ENCODE results near the gene OR10H2. TPM values are rescaled to one million over a fixed set of nuclear protein-coding genes. Genes with fewer than 3 reads are reported as not detected.
"Not testable (repeated sequence)": the region's sequence is repeated elsewhere in the genome, so short reads cannot be mapped to it uniquely, and the experiment has no call there.

OR10H2 gene, protein sequence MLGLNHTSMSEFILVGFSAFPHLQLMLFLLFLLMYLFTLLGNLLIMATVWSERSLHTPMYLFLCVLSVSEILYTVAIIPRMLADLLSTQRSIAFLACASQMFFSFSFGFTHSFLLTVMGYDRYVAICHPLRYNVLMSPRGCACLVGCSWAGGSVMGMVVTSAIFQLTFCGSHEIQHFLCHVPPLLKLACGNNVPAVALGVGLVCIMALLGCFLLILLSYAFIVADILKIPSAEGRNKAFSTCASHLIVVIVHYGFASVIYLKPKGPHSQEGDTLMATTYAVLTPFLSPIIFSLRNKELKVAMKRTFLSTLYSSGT
- not detected for polyA plus RNA-seq (2013, experiment 1 of 2)
- not detected for polyA plus RNA-seq (2013, experiment 2 of 2)

DNA sequence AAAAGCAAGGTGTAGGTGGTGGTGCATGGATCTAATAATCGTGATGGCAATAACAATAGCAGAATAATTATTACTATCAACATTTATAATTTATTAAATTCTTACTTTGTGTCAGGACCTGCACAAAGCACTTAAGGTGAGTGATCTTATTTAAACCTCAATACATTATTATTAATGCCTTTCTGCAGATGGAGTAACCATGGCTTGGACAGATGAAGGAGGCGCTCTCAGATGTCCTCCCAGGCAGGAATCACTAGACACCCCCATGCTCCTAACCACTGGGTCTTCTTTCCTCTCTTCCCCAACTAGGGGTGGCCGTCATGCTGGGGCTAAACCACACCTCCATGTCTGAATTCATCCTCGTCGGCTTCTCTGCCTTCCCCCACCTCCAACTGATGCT lies at the start of gene OR10H2:
TSS of gene OR10H2 (plus strand) at position 301 of the 400 bp plus-strand sequence. CDS start at position 321, 20 bp downstream.
- WGBS: 78% methylated on average over 4 of the region's 5 CpGs
- Histone ChIP-seq H3K4me3 (ENCODE audit: low read length) (no peak within 1 kb of the TSS), H3K27ac (ENCODE audit: low read depth, low read length) (no peak within 1 kb of the TSS), H3K9ac (ENCODE audit: low read depth, low read length) (no peak within 1 kb of the TSS), H3K27me3 (ENCODE audit: insufficient read depth, low read length) (no peaks in the 10 kb centered on the region), H3K4me1 (ENCODE audit: insufficient read depth, low read length) (no peaks in the 10 kb centered on the region), H3K9me3 (ENCODE audit: insufficient read depth, low read depth, low read length) (peaks cover 87% of the 10 kb centered on the region), H3K36me3 (ENCODE audit: insufficient read depth, low read length) (no peaks in the 10 kb centered on the region)

DNA sequence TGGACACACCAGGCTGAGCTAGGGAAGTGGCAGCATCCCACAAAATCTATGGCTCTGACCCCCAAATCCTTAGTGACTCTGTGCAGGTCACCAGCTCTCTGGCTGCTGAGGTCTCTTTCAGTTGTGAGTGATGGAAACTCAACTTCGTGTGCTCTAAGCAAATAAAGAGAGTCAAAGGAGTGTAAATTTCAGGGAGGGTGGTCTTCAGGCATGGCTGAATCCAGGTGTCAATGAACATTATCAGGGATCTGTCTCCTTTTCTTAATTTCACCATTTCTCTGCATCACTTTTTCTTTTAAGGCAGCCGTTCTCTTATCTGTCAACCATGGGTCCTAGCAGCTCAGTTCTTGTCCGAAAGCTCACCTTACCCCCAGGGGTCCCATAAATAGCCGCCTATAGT lies 48.7 kb upstream of the OR10H2 start:
- H3K4me1 ChIP-seq (ENCODE audit: insufficient read depth, low read length): no peaks in the 10 kb centered on the region
- H3K27ac ChIP-seq (ENCODE audit: low read depth, low read length): no peak overlapping the region
- no peaks in the 10 kb centered on the region for H3K27me3 ChIP-seq (ENCODE audit: insufficient read depth, low read length)
- no peak overlapping the region for H3K9ac ChIP-seq (ENCODE audit: low read depth, low read length)
- H3K36me3 ChIP-seq (ENCODE audit: insufficient read depth, low read length): no peaks in the 10 kb centered on the region
- WGBS: 27% methylated on average over 3 of the region's 4 CpGs
- H3K9me3 ChIP-seq (ENCODE audit: insufficient read depth, low read depth, low read length): peaks cover 66% of the 10 kb centered on the region
- no peak overlapping the region for H3K4me3 ChIP-seq (ENCODE audit: low read length)

DNA sequence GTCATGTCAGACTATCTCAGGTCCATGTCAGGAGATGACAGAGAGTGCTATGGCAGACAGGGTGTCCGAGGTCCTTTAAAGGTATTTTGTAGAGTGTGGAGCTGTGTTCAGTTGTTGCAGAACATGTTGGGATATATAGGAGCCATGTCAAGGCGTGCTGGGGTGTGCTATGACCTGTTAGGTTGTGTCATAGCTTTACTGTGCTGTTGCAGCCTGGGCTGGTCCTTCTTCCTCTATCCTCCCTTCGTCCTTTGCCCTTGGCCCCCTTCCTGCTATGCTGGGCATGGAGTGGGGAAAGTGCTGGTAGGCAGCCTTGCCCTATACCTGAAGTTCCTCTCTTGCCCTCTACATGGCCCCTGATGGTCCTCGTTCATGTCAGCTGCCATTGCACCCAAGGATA lies 48.0 kb upstream of the OR10H2 start:
- WGBS: 47% methylated on average over 3 of the region's 4 CpGs
- not testable (repeated sequence) for H3K27ac ChIP-seq (ENCODE audit: low read depth, low read length); H3K27me3 ChIP-seq (ENCODE audit: insufficient read depth, low read length); H3K4me3 ChIP-seq (ENCODE audit: low read length); H3K9ac ChIP-seq (ENCODE audit: low read depth, low read length); H3K4me1 ChIP-seq (ENCODE audit: insufficient read depth, low read length); H3K36me3 ChIP-seq (ENCODE audit: insufficient read depth, low read length)
- H3K9me3 ChIP-seq (ENCODE audit: insufficient read depth, low read depth, low read length): peaks cover 73% of the 10 kb centered on the region

DNA sequence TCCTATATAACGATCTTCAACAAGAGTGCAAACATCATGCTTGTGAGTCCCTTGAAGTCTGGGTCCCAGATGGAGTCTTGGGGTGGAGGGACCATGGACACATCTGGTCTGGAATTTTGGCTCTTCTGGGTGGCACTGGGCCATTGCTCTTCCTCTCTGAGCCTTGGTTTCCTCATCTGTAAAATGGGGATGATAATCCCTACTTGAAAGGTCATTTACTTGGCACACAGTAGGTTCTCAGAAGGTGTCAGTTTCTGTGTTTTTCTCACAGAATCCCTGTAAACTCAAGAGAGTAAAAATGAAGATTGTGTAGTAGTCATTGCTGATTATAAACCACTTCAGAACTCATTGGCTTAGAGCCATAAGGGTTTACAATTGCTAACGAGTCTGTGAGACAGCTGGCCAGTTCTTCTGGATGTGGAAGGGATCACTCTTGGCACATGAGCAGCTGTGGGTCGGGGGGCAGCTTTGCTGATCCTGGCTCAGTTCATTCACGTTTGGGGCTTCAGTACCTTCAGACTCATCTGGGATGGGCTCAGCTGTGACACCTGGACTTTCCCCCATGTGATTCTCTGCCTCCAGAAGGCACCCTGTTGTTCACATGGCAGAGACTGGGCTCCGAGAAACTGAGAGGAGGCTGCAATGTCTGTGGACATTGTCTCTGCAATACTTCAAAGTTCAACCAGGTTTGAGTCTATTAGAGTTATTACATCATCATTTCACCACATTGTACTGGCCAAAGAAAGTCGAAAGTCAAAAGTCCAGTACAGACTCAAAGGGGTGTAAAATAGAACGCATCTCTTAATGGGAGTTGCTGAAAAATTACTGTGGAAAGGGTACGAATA lies 47.1 kb upstream of the OR10H2 start:
- Histone ChIP-seq H3K4me1 (ENCODE audit: insufficient read depth, low read length) (no peaks in the 10 kb centered on the region), H3K27ac (ENCODE audit: low read depth, low read length) (no peak overlapping the region), H3K27me3 (ENCODE audit: insufficient read depth, low read length) (no peaks in the 10 kb centered on the region), H3K4me3 (ENCODE audit: low read length) (no peak overlapping the region), H3K36me3 (ENCODE audit: insufficient read depth, low read length) (no peaks in the 10 kb centered on the region), H3K9me3 (ENCODE audit: insufficient read depth, low read depth, low read length) (peaks cover 75% of the 10 kb centered on the region), H3K9ac (ENCODE audit: low read depth, low read length) (no peak overlapping the region)
- 58% methylated on average over 8 of the region's 8 CpGs for WGBS

DNA sequence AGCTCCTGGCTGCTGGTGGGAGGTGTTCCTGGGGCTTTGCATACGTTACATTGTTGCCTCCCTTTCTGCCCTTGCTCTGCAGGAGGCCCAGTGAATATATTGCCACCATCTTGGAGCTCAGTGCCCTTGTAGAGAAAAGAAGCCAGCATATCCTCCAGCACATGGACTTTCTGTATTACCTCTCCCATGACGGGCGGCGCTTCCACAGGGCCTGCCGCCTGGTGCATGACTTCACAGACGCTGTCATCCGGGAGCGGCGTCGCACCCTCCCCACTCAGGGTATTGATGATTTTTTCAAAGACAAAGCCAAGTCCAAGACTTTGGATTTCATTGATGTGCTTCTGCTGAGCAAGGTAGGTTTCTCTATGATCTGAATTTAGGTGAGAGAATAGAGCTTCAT lies 44.4 kb upstream of the OR10H2 start:
- 90% methylated on average over 10 of the region's 10 CpGs for WGBS
- no peak overlapping the region for H3K27ac ChIP-seq (ENCODE audit: low read depth, low read length)
- no peaks in the 10 kb centered on the region for H3K27me3 ChIP-seq (ENCODE audit: insufficient read depth, low read length)

DNA sequence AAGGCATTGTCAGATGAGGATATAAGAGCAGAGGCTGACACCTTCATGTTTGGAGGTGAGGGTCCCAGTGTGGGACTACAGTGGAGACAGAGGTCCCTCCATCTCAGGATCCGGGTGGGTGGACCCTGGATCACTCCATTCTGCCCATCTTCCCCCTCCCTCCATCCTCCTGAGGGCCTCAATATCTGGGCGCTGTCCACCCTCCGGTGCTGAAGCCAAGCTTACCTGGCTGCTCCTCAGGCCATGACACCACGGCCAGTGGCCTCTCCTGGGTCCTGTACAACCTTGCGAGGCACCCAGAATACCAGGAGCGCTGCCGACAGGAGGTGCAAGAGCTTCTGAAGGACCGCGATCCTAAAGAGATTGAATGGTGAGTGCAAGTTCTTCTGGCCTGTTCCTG lies 43.0 kb upstream of the OR10H2 start:
- H3K4me3 ChIP-seq (ENCODE audit: low read length): no peak overlapping the region
- 67% methylated on average over 9 of the region's 9 CpGs for WGBS
- no peaks in the 10 kb centered on the region for H3K4me1 ChIP-seq (ENCODE audit: insufficient read depth, low read length)
- H3K9me3 ChIP-seq (ENCODE audit: insufficient read depth, low read depth, low read length): peaks cover 93% of the 10 kb centered on the region
- H3K9ac ChIP-seq (ENCODE audit: low read depth, low read length): no peak overlapping the region
- no peak overlapping the region for H3K27ac ChIP-seq (ENCODE audit: low read depth, low read length)
- H3K27me3 ChIP-seq (ENCODE audit: insufficient read depth, low read length): no peaks in the 10 kb centered on the region
- no peaks in the 10 kb centered on the region for H3K36me3 ChIP-seq (ENCODE audit: insufficient read depth, low read length)

More for the DNA sequence above, 44.4 kb upstream of the OR10H2 start:
- Histone ChIP-seq H3K4me3 (ENCODE audit: low read length) (no peak overlapping the region), H3K36me3 (ENCODE audit: insufficient read depth, low read length) (no peaks in the 10 kb centered on the region), H3K9me3 (ENCODE audit: insufficient read depth, low read depth, low read length) (peaks cover 94% of the 10 kb centered on the region), H3K4me1 (ENCODE audit: insufficient read depth, low read length) (no peaks in the 10 kb centered on the region), H3K9ac (ENCODE audit: low read depth, low read length) (no peak overlapping the region)

DNA sequence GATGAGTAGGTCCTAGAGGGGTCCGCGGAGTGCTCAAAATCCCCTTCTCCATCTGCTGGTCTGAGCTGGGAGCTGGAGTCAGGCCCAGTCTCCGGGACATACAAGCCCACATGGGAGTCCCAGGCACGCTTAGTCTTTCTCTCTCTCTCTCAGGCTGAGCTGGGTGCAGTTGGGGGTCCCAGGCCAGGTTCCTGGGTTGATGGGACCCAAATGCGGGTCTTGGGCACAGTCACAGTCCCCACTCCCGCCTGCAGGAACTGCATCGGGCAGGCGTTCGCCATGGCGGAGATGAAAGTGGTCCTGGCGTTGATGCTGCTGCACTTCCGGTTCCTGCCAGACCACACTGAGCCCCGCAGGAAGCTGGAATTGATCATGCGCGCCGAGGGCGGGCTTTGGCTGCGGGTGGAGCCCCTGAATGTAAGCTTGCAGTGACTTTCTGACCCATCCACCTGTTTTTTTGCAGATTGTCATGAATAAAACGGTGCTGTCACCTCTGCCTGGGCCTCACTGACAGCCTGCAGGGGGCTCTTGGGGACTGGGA lies 31.1 kb upstream of the OR10H2 start:
- H3K4me1 ChIP-seq (ENCODE audit: insufficient read depth, low read length): no peaks in the 10 kb centered on the region
- H3K27me3 ChIP-seq (ENCODE audit: insufficient read depth, low read length): no peaks in the 10 kb centered on the region
- H3K36me3 ChIP-seq (ENCODE audit: insufficient read depth, low read length): no peaks in the 10 kb centered on the region
- peaks cover 73% of the 10 kb centered on the region for H3K9me3 ChIP-seq (ENCODE audit: insufficient read depth, low read depth, low read length)
- no peak overlapping the region for H3K27ac ChIP-seq (ENCODE audit: low read depth, low read length)
- H3K4me3 ChIP-seq (ENCODE audit: low read length): no peak overlapping the region
- H3K9ac ChIP-seq (ENCODE audit: low read depth, low read length): no peak overlapping the region
- 76% methylated on average over 19 of the region's 19 CpGs for WGBS

DNA sequence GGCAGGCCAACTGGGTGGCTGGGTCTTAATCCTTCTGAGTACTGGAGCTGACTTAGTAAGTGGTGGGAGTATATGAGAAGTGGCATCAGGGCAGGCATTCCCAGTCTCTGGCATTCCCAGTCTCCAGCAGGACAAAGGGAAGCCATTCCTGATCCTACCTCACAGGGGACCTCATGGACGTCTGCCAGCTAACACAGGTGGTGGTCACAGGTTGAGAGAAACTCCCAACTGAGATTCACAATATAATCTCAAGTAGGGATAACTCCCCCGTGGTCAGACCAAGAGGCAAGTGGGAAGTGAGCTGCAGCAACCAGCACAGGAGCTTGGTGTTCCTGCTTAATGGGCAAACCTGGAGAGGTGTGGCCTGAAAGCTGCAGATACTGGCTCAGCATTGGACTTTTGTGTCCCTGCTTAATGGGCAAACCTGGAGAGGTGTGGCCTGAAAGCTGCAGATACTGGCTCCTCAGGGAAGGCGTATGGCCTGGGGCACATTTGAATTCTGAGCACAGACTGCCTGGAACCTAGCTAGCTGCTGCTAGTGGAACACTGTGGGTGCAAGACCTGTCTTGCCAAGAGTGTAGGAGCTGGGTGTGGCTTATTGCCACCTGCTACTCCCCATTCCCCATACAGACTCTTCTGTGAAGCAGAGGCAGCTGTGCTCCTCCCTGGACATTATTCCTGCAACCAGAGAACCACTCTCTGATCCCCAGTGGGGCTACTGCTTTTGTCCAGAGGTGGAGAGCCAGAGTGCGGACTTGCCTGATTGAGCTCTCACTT lies 25.9 kb upstream of the OR10H2 start:
- no peaks in the 10 kb centered on the region for H3K27me3 ChIP-seq (ENCODE audit: insufficient read depth, low read length)
- no peak overlapping the region for H3K9ac ChIP-seq (ENCODE audit: low read depth, low read length)
- H3K36me3 ChIP-seq (ENCODE audit: insufficient read depth, low read length): no peaks in the 10 kb centered on the region
- H3K27ac ChIP-seq (ENCODE audit: low read depth, low read length): no peak overlapping the region
- no peak overlapping the region for H3K4me3 ChIP-seq (ENCODE audit: low read length)
- H3K9me3 ChIP-seq (ENCODE audit: insufficient read depth, low read depth, low read length): peaks cover 81% of the 10 kb centered on the region
- no peaks in the 10 kb centered on the region for H3K4me1 ChIP-seq (ENCODE audit: insufficient read depth, low read length)
- WGBS: 63% methylated on average over 4 of the region's 4 CpGs

DNA sequence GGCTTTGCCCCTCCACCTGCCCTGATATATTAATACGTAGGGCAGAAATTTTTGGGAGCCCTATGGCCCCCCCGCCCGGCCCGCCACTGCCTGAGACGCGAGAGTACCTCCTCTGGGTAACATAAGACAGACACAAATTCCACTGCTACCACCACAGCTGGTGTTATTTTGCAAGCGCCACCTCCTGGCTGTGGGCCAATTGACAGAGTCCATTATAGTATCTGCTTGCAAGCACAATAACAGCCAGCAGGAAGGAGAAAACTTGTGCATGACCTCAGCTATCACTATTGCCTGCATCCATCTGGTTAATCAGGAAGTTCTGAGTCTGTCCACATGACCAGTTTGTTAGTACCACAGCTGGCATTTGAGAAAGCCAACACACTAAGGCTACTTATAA lies 25.3 kb upstream of the OR10H2 start:
- Histone ChIP-seq H3K4me1 (ENCODE audit: insufficient read depth, low read length) (no peaks in the 10 kb centered on the region), H3K27ac (ENCODE audit: low read depth, low read length) (no peak overlapping the region), H3K9me3 (ENCODE audit: insufficient read depth, low read depth, low read length) (peaks cover 75% of the 10 kb centered on the region), H3K36me3 (ENCODE audit: insufficient read depth, low read length) (no peaks in the 10 kb centered on the region), H3K4me3 (ENCODE audit: low read length) (no peak overlapping the region), H3K9ac (ENCODE audit: low read depth, low read length) (no peak overlapping the region), H3K27me3 (ENCODE audit: insufficient read depth, low read length) (no peaks in the 10 kb centered on the region)
- 80% methylated on average over 7 of the region's 7 CpGs for WGBS

DNA sequence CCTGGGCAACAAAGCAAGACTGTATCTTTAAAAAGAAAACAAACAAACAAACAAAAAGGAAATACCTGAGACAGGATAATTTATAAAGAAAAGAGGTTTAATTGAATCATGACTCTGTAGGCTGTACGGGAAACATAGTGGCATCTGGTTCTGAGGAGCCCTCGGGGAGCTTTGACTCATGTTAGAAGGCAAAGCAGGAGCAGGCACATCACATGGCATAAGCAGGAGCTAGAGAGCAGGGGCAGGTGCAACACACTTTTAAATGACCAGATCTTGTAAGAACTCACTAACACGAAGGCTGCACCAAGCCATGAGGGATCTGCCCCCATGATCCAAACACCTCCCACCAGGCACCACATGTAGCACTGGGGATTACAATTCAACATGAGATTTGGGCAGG lies 13.2 kb upstream of the OR10H2 start:
- WGBS: 58% methylated on average over 3 of the region's 3 CpGs
- no peaks in the 10 kb centered on the region for H3K36me3 ChIP-seq (ENCODE audit: insufficient read depth, low read length)

DNA sequence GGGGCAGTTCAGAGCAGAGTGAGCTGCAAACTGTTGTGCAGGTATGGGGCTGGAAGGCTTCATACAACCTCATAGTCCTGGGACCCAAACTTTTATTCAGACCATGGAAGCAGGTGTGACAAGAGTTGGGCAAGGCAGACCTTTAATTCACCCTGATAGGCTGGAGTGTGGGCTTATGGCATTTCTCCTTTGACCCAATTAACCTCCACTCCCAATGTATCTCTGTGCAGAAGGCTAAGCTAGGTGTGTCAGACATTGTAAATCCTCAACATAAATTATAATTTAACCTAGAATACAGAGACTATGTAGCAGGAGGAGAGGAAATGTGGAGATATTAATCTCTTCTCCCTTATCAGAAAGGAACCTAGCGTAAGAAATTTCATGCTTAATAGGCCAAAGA lies 12.2 kb upstream of the OR10H2 start:
- Histone ChIP-seq H3K27ac (ENCODE audit: low read depth, low read length) (no peak overlapping the region), H3K4me1 (ENCODE audit: insufficient read depth, low read length) (no peaks in the 10 kb centered on the region), H3K9me3 (ENCODE audit: insufficient read depth, low read depth, low read length) (peaks cover 80% of the 10 kb centered on the region), H3K36me3 (ENCODE audit: insufficient read depth, low read length) (no peaks in the 10 kb centered on the region), H3K4me3 (ENCODE audit: low read length) (no peak overlapping the region), H3K9ac (ENCODE audit: low read depth, low read length) (no peak overlapping the region), H3K27me3 (ENCODE audit: insufficient read depth, low read length) (no peaks in the 10 kb centered on the region)
- WGBS: no CpG with 5 or more reads among the region's 1 CpG

More for the DNA sequence above, 13.2 kb upstream of the OR10H2 start:
- no peak overlapping the region for H3K9ac ChIP-seq (ENCODE audit: low read depth, low read length)
- no peak overlapping the region for H3K27ac ChIP-seq (ENCODE audit: low read depth, low read length)
- H3K4me3 ChIP-seq (ENCODE audit: low read length): no peak overlapping the region
- no peaks in the 10 kb centered on the region for H3K27me3 ChIP-seq (ENCODE audit: insufficient read depth, low read length)
- H3K4me1 ChIP-seq (ENCODE audit: insufficient read depth, low read length): no peaks in the 10 kb centered on the region
- H3K9me3 ChIP-seq (ENCODE audit: insufficient read depth, low read depth, low read length): peaks cover 80% of the 10 kb centered on the region

All from HUES64 (cell line).